DND-41 (cell line): ENCODE data around the gene TYRO3.

Experiments
- ATAC-seq: fragments of 200-7000 bp; cut with Tn5 transposase; 3 replicates; pipeline ENCODE4 v1.9.1; 2021; ENCODE audit warnings: low read depth; ENCODE audit not compliant: insufficient read depth
- DNase-seq: peaks from one replicate; pipeline ENCODE4 v3.0.0-alpha.2; 2020
- H2AFZ ChIP-seq: 2 replicates; pipeline ENCODE4 v1.6.0; 2012; ENCODE audit warnings: low read depth, low read length
- H3K27ac ChIP-seq: 2 replicates; pipeline ENCODE4 v1.5.1; 2012; ENCODE audit warnings: low read length, inconsistent platforms
- H3K27me3 ChIP-seq: fragments of 200-600 bp; sonication (generic); 2 replicates; pipeline ENCODE4 v1.6.0; 2012; ENCODE audit warnings: low read length, mild to moderate bottlenecking, inconsistent platforms; ENCODE audit not compliant: insufficient read depth, poor library complexity
- H3K36me3 ChIP-seq: 2 replicates; pipeline ENCODE4 v1.5.1; 2012; ENCODE audit warnings: low read length, inconsistent platforms; ENCODE audit not compliant: insufficient read depth
- H3K4me1 ChIP-seq: 2 replicates; pipeline ENCODE4 v1.5.1; 2012; ENCODE audit warnings: mild to moderate bottlenecking, low read length; ENCODE audit not compliant: insufficient read depth
- H3K4me2 ChIP-seq: 2 replicates; pipeline ENCODE4 v1.6.0; 2012; ENCODE audit warnings: mild to moderate bottlenecking, moderate library complexity, low read length, inconsistent platforms; ENCODE audit not compliant: insufficient read depth
- H3K4me3 ChIP-seq, 2 experiments: fragments of 200-600 bp in 1 of 2; shearing (Covaris generic) in 1 of 2; 2 replicates each; pipeline ENCODE4 v1.5.1; 2012 to 2016; ENCODE audit warnings: inconsistent platforms in 2 of 2, low read length in 2 of 2, mild to moderate bottlenecking in 2 of 2, low read depth in 1 of 2, moderate library complexity in 1 of 2
- H3K79me2 ChIP-seq: 2 replicates; pipeline ENCODE4 v1.6.0; 2012; ENCODE audit warnings: low read length, inconsistent platforms; ENCODE audit not compliant: insufficient read depth
- H3K9ac ChIP-seq: 2 replicates; pipeline ENCODE4 v1.6.0; 2012; ENCODE audit warnings: low read depth, mild to moderate bottlenecking, inconsistent platforms, low read length, moderate library complexity
- H3K9me3 ChIP-seq: 2 replicates; pipeline ENCODE4 v1.5.1; 2012; ENCODE audit warnings: low read length, moderate library complexity, mild to moderate bottlenecking, inconsistent platforms; ENCODE audit not compliant: insufficient read depth, severe bottlenecking
- H4K20me1 ChIP-seq: 2 replicates; pipeline ENCODE4 v1.6.0; 2012; ENCODE audit warnings: low read length; ENCODE audit not compliant: insufficient read depth
- EZH2 ChIP-seq: IDR thresholded peaks from 3 replicates; pipeline ENCODE4 v1.6.1; 2012; ENCODE audit warnings: borderline replicate concordance, low read depth, mild to moderate bottlenecking, moderate library complexity, low read length, inconsistent platforms; ENCODE audit not compliant: severe bottlenecking
- TF ChIP-seq, protein P1 (sequence below): IDR thresholded peaks from 2 replicates; pipeline ENCODE4 v1.5.1; 2012; ENCODE audit warnings: borderline replicate concordance, low read length, moderate library complexity, mild to moderate bottlenecking; ENCODE audit not compliant: poor library complexity, severe bottlenecking; ENCODE audit errors: extremely low read depth

Gene TYRO3

DNA sequence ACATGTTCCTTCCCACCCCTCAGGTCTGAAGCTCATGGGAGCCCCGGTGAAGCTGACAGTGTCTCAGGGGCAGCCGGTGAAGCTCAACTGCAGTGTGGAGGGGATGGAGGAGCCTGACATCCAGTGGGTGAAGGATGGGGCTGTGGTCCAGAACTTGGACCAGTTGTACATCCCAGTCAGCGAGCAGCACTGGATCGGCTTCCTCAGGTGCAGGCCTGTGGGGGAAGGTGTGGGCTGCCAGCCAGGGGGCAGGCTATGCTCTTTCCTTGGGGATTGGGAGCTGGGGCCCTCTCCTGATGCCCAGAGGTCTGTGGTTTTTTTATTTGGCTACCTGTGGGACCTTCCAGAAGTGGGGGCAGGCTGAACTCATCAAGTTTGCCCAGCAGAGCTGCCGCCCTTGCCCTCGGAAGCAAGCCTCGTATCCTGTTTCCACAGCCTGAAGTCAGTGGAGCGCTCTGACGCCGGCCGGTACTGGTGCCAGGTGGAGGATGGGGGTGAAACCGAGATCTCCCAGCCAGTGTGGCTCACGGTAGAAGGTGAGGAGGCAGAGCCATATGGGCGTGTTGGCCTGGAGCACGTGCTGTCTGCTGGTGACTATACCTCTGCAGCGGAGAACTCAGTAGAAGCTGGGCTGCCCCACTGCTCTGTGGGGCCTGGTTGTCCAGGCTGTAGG is 2.2 kb downstream of the TYRO3 start:
- no peak for TF ChIP-seq EZH2
- TF ChIP-seq, protein P1, sequence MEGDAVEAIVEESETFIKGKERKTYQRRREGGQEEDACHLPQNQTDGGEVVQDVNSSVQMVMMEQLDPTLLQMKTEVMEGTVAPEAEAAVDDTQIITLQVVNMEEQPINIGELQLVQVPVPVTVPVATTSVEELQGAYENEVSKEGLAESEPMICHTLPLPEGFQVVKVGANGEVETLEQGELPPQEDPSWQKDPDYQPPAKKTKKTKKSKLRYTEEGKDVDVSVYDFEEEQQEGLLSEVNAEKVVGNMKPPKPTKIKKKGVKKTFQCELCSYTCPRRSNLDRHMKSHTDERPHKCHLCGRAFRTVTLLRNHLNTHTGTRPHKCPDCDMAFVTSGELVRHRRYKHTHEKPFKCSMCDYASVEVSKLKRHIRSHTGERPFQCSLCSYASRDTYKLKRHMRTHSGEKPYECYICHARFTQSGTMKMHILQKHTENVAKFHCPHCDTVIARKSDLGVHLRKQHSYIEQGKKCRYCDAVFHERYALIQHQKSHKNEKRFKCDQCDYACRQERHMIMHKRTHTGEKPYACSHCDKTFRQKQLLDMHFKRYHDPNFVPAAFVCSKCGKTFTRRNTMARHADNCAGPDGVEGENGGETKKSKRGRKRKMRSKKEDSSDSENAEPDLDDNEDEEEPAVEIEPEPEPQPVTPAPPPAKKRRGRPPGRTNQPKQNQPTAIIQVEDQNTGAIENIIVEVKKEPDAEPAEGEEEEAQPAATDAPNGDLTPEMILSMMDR: no peak
- Histone ChIP-seq H3K4me2 (peak overlapping the region; percentile 65; the same call in 1 of the 2 replicates), H3K27ac (no peak overlapping the region), H2AFZ (no peak overlapping the region), H3K4me1 (peaks cover 39% of the 10 kb centered on the region), H4K20me1 (peaks cover 10% of the 10 kb centered on the region; the same call in 1 of the 2 replicates), H3K4me3 (0 out of 4 replicates have a peak overlapping the region, but pooled peaks of 1 of the 2 experiments have one; percentile 83), H3K36me3 (peaks cover 42% of the 10 kb centered on the region), H3K79me2 (peaks cover 17% of the 10 kb centered on the region), H3K9ac (no peak overlapping the region), H3K27me3 (no peaks in the 10 kb centered on the region), H3K9me3 (no peaks in the 10 kb centered on the region)
- DNase-seq: no peak
- no peak for ATAC-seq

DNA sequence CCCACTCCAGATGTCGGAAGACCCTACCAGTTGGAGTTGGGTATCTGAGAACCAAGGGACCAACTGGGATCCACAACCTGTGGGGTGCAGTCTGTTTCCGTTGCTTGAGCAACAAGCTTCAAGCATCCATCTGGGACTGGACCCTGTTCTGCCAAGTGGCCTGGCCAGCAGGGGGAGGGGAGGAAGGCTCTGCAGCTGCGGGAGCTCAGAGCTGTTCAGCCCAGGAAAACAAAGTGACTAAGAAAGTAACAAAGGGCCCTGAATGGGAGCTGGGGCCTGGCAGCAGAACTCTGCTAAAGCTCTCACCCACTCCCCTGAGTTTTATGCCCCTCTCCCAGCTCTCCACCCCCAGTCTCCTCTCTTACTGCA is 2.7 kb downstream of the TYRO3 start:
- no peak overlapping the region for H3K4me2 ChIP-seq
- H4K20me1 ChIP-seq: peaks cover 10% of the 10 kb centered on the region; the same call in 1 of the 2 replicates
- no peak overlapping the region for H3K27ac ChIP-seq
- peaks cover 47% of the 10 kb centered on the region for H3K36me3 ChIP-seq
- H2AFZ ChIP-seq: no peak overlapping the region
- no peak for TF ChIP-seq EZH2
- H3K9me3 ChIP-seq: no peaks in the 10 kb centered on the region
- H3K4me3 ChIP-seq: no peak overlapping the region
- DNase-seq (no peak), ATAC-seq (no peak)
- no peaks in the 10 kb centered on the region for H3K27me3 ChIP-seq
- peaks cover 17% of the 10 kb centered on the region for H3K79me2 ChIP-seq
- H3K9ac ChIP-seq: no peak overlapping the region
- H3K4me1 ChIP-seq: peaks cover 39% of the 10 kb centered on the region

DNA sequence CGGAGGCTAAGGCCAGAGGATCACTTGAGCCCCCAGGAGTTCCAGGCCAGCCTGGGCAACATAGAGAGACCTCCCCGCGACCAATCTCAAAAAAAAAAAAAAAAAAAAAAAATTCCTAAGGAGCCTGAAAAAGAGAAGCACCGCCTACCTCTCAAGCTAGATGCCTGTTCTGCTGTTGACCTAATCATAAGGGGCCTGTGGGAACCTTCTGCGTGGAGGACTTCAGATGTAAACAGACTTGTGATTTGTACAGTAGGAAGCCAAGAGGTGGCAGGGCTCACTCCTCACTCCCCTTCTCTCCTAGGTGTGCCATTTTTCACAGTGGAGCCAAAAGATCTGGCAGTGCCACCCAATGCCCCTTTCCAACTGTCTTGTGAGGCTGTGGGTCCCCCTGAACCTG is 3.2 kb downstream of the TYRO3 start:
- Histone ChIP-seq H3K4me1 (peaks cover 37% of the 10 kb centered on the region), H3K27me3 (no peaks in the 10 kb centered on the region), H3K9ac (no peak overlapping the region), H3K9me3 (no peaks in the 10 kb centered on the region), H2AFZ (no peak overlapping the region), H4K20me1 (peaks cover 10% of the 10 kb centered on the region; the same call in 1 of the 2 replicates), H3K4me3 (no peak overlapping the region), H3K4me2 (no peak overlapping the region), H3K79me2 (peaks cover 17% of the 10 kb centered on the region), H3K36me3 (peaks cover 51% of the 10 kb centered on the region), H3K27ac (no peak overlapping the region)
- TF ChIP-seq, protein P1: no peak
- no peak for DNase-seq
- ATAC-seq: no peak

DNA sequence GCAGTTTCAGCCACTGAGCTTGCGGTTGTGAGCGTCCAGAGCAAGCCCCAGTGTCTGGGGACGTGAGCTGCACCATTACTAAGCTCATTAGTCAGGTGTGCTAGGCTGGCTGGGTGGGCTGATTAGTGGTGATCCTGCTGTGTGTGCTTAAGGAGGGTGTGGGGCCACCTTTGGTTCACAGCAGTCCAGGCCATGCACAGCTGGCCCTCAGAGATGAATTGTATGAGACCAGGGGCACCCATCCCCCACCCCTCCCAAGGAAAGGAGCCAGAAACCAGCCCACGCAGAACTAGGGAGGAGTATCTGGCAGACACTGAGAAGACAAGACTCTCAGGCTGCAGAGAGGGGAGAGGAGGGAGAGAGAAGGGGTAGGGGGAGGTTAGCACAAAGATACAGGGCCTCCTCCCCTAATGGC is 3.8 kb downstream of the TYRO3 start:
- ATAC-seq (no peak), DNase-seq (no peak)
- Histone ChIP-seq H2AFZ (no peak overlapping the region), H4K20me1 (peaks cover 10% of the 10 kb centered on the region; the same call in 1 of the 2 replicates), H3K4me2 (no peak overlapping the region), H3K9ac (no peak overlapping the region), H3K27ac (no peak overlapping the region), H3K4me1 (peaks cover 32% of the 10 kb centered on the region), H3K4me3 (no peak overlapping the region), H3K27me3 (no peaks in the 10 kb centered on the region), H3K79me2 (peaks cover 17% of the 10 kb centered on the region), H3K9me3 (no peaks in the 10 kb centered on the region), H3K36me3 (peaks cover 57% of the 10 kb centered on the region)
- TF ChIP-seq, protein P1: no peak
- TF ChIP-seq EZH2: no peak
